Gastrocnemius medialis (tissue), 4 donors: Measurements from ENCODE around the gene SMOC2. TPM values are rescaled to one million over a fixed set of nuclear protein-coding genes. Genes with fewer than 3 reads are reported as not detected.

Experiments
- ATAC-seq, 2 donors: fragments of 150-250 bp; one replicate each; pipeline ENCODE4 v1.9.1; 2016
- DNase-seq, 2 donors: peaks; one replicate each; pipeline ENCODE4 v3.0.0-alpha.2; 2019
- H3K27ac ChIP-seq, 4 donors: fragments of 200-600 bp; sonication (generic); 1 replicate in 1 of 4; 2 replicates in 3 of 4; pipeline ENCODE4 v1.5.1; 2016 to 2018; ENCODE audit warnings: mild to moderate bottlenecking in 2 of 4, moderate library complexity in 1 of 4
- H3K27me3 ChIP-seq, 3 donors: fragments of 200-600 bp; sonication (generic) in 2 of 3; 1 replicate in 1 of 3; 2 replicates in 2 of 3; pipeline versions ENCODE4 v1.5.1 to v1.6.0; 2016 to 2019; ENCODE audit warnings: mild to moderate bottlenecking in 1 of 3, moderate library complexity in 1 of 3
- H3K36me3 ChIP-seq, 2 donors: fragments of 200-600 bp; sonication (generic) in 1 of 2; one replicate each; pipeline ENCODE4 v1.5.1; 2017 to 2018
- H3K4me1 ChIP-seq, 2 donors: fragments of 200-600 bp; sonication (generic) in 1 of 2; one replicate each; pipeline ENCODE4 v1.5.1; 2016 to 2017; ENCODE audit warnings: mild to moderate bottlenecking in 2 of 2
- H3K4me3 ChIP-seq, 4 donors: fragments of 200-600 bp; sonication (generic) in 3 of 4; 1 replicate in 1 of 4; 2 replicates in 3 of 4; pipeline ENCODE4 v1.5.1; 2016 to 2019; ENCODE audit warnings: mild to moderate bottlenecking in 2 of 4
- H3K9me3 ChIP-seq, 3 donors: fragments of 200-600 bp; sonication (generic) in 2 of 3; 1 replicate in 1 of 3; 2 replicates in 2 of 3; pipeline ENCODE4 v1.5.1; 2016 to 2019
- CTCF ChIP-seq, 5 experiments: fragments of 450-650 bp in 3 of 5; fragments of 200-600 bp in 2 of 5; sonication (generic) in 2 of 5; IDR thresholded peaks in 4 of 5; conservative IDR thresholded peaks in 1 of 5; 1 replicate in 4 of 5; 2 replicates in 1 of 5; pipeline ENCODE4 v1.5.1; 2016 to 2019; ENCODE audit warnings: antibody characterized with exemption in 5 of 5, mild to moderate bottlenecking in 3 of 5, moderate library complexity in 3 of 5
- POLR2A ChIP-seq, 2 donors: fragments of 450-650 bp; IDR thresholded peaks; one replicate each; pipeline ENCODE4 v1.6.1; 2017; ENCODE audit warnings: antibody characterized with exemption in 2 of 2, mild to moderate bottlenecking in 2 of 2, moderate library complexity in 2 of 2
- in situ Hi-C, 4 donors: fragments of 200-750 bp; cut with MboI; loops; one replicate each; pipeline versions ENCODE4 v1.15.0 to v1.8.0; 2017; ENCODE audit warnings: low sequenced_read_pairs in 4 of 4
- intact Hi-C: fragments of 100-400 bp; cut with DNase I; formaldehyde crosslinking; loops from one replicate; pipeline ENCODE4 v1.15.1; 2023; ENCODE audit warnings: low total_unique reads
- total RNA-seq, 4 donors: library from RNA; depleted of rRNA; stranded (reverse); fragments of >200 nt; gene quantifications; one replicate each; pipeline versions ENCODE4 v1.1.0 to v1.2.3, GENCODE V29; 2016

The SMOC2 gene
- total RNA-seq, 4 donors from 2014 or later: 7.2 to 34.4 (median 16.5) TPM

GRCh38 chr6:168457653-168457934 is 16.6 kb downstream of the SMOC2 start:
- intact Hi-C loops (no loop called here), in situ Hi-C loops (no loop called here)
- peaks cover 0 to 3% (median 0%) of the 10 kb centered on the region in 3 donors for H3K27me3 ChIP-seq
- no peak overlapping the region for H3K4me3 ChIP-seq
- no peak for ATAC-seq
- no peaks in the 10 kb centered on the region for H3K9me3 ChIP-seq
- H3K36me3 ChIP-seq: no peaks in the 10 kb centered on the region
- TF ChIP-seq POLR2A (IDR thresholded peaks at IDR 0.05) (no peak), CTCF (IDR thresholded peaks at IDR 0.05 in 4 of 5, conservative IDR thresholded peaks at IDR 0.05 in 1 of 5) (no peak)
- H3K4me1 ChIP-seq: peaks cover 8% of the 10 kb centered on the region in 2 donors
- DNase-seq: no peak
- H3K27ac ChIP-seq: no peak overlapping the region

GRCh38 chr6:168458101-168458500 is 17.1 kb downstream of the SMOC2 start:
- Histone ChIP-seq H3K4me3 (no peak overlapping the region), H3K27me3 (peaks cover 0 to 3% (median 0%) of the 10 kb centered on the region in 3 donors), H3K9me3 (no peaks in the 10 kb centered on the region), H3K36me3 (no peaks in the 10 kb centered on the region), H3K4me1 (peaks cover 3% of the 10 kb centered on the region in 2 donors), H3K27ac (no peak overlapping the region)
- no peak for TF ChIP-seq CTCF (IDR thresholded peaks at IDR 0.05 in 4 of 5, conservative IDR thresholded peaks at IDR 0.05 in 1 of 5)
- no peak for TF ChIP-seq POLR2A (IDR thresholded peaks at IDR 0.05)
- ATAC-seq (no peak), DNase-seq (no peak)
- intact Hi-C loops: no loop called here
- in situ Hi-C loops: no loop called here

- intact Hi-C loops (no loop called here), in situ Hi-C loops (no loop called here)
- Histone ChIP-seq H3K36me3 (no peaks in the 10 kb centered on the region), H3K4me1 (no peaks in the 10 kb centered on the region), H3K27ac (no peak overlapping the region), H3K9me3 (no peaks in the 10 kb centered on the region), H3K27me3 (peaks cover 0 to 3% (median 0%) of the 10 kb centered on the region in 3 donors), H3K4me3 (no peak overlapping the region)
- ATAC-seq: no peak
- DNase-seq: no peak
- TF ChIP-seq CTCF (IDR thresholded peaks at IDR 0.05 in 4 of 5, conservative IDR thresholded peaks at IDR 0.05 in 1 of 5) (no peak), POLR2A (IDR thresholded peaks at IDR 0.05) (no peak)
Observed at GRCh38 chr6:168459572-168459971, 18.6 kb downstream of the SMOC2 start.

- Histone ChIP-seq H3K27ac (peak overlapping the region in 3 of 4 donors; percentile 13 to 39 (median 15)), H3K9me3 (no peaks in the 10 kb centered on the region), H3K36me3 (no peaks in the 10 kb centered on the region), H3K27me3 (peaks cover 0 to 3% (median 0%) of the 10 kb centered on the region in 3 donors), H3K4me3 (no peak overlapping the region), H3K4me1 (no peaks in the 10 kb centered on the region)
- no peak for DNase-seq
- in situ Hi-C loops (no loop called here), intact Hi-C loops (no loop called here)
- no peak for ATAC-seq
- TF ChIP-seq POLR2A (IDR thresholded peaks at IDR 0.05) (no peak), CTCF (IDR thresholded peaks at IDR 0.05 in 4 of 5, conservative IDR thresholded peaks at IDR 0.05 in 1 of 5) (no peak)
Observed at GRCh38 chr6:168462289-168462853, 21.4 kb downstream of the SMOC2 start.

DNA sequence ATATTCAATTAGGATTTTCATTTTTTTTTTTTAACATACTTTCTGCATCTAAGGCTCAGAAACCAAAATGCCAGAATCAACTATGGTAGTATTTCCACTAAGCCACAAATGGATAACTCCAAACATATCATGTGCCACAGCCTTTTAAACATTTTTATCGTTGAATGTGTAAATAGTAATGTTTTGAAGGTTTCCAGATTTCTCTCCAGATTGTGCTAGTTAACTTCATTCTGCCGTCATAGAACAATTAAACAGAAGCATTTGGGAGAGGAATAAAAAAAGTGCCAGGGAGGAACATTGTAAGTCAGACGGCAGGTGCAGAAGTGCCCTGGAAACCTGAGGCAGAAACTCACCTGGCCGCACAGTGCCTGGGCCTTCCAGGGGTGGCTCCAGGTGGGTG is 23.6 kb downstream of the SMOC2 start:
- H3K27ac ChIP-seq: peak overlapping the region in 1 of 4 donors; percentile 17
- no peak for ATAC-seq

More for the DNA sequence above, 23.6 kb downstream of the SMOC2 start:
- TF ChIP-seq POLR2A (IDR thresholded peaks at IDR 0.05) (no peak), CTCF (IDR thresholded peaks at IDR 0.05 in 4 of 5, conservative IDR thresholded peaks at IDR 0.05 in 1 of 5) (no peak)
- H3K36me3 ChIP-seq: no peaks in the 10 kb centered on the region
- H3K4me1 ChIP-seq: no peaks in the 10 kb centered on the region
- H3K27me3 ChIP-seq: peaks cover 0 to 3% (median 0%) of the 10 kb centered on the region in 3 donors
- no peak for DNase-seq
- in situ Hi-C loops: no loop called here
- H3K9me3 ChIP-seq: no peaks in the 10 kb centered on the region
- intact Hi-C loops: no loop called here
- no peak overlapping the region for H3K4me3 ChIP-seq
